Stimulated activated CD8-positive, alpha-beta memory T cell treated with anti-CD3 and anti-CD28 coated beads, Interleukin-7, amount 100 ng/mL, for 24 hours (primary cell): ENCODE data around the gene LASP1NB.
"Not testable (repeated sequence)": the region's sequence is repeated elsewhere in the genome, so short reads cannot be mapped to it uniquely, and the experiment has no call there.

Source experiments
- DNase-seq: peaks from one replicate; pipeline ENCODE4 v3.0.0-alpha.2; 2020; ENCODE audit warnings: low read depth

Gene LASP1NB

DNA sequence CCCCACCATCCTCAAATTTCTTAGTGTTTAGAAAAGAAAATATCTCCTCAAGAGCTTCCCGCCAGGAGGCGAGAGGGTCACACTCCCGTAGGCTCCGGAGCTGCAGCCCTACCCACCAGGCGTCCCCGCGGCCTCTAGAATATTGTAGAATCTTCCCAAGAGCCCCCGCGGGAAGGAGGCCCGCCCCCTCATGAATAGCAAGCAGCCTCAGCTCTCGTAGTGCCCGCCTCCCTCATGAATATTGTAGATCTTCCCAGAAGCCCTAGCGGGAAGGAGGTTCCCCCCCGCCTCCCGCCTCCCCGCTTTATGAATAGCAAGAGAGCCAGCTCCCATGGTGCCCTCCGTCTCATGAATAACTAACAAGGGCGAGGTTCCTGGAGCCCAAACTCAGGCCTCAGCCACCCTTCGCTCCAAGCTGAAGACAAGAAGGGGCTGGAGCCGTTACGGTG is 41.9 kb downstream of the LASP1NB start, which contains the start of gene FBXO47:
Gene FBXO47, minus strand, starts transcription at position 114 of the 449 bp plus-strand sequence. CDS start 4,378 bp downstream, outside the sequence.
- DNase-seq = peak; percentile 56

DNA sequence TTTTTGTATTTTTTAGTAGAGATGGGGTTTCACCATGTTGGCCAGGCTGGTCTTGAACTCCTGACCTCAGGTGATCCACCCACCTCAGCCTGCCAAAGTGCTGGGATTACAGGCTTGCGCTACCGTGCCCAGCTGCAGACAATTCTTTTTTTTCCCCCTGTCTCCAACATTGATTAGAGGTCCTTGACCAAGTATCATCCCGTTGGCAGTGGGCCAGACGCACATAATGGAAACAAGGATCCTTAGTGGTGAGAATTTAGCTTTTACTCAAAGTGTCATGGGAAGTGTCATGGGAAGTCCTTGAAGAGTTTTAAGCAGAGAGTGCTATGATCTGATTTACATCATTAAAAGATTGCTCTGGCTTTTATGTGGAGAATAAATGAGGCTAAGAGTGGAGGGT is 43.9 kb downstream of the LASP1NB start:
- no peak for DNase-seq

DNA sequence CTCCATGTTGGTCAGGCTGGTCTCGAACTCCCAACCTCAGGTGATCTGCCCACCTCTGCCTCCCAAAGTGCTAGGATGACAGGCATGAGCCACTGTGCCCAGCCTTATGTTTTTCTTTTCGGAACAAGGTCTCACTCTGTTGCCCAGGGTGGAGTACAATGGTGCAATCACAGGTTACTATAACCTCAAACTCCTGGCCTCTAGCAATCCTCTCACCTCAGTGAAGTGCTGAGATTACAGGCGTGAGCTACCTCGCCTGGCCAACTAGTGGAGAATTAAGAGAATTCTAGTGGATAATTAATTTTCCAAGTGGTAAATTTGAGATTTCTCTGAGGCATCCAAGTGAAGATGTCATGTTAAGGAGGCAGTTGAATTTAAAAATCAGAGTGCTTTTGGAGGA is 44.7 kb downstream of the LASP1NB start:
- DNase-seq = no peak

DNA sequence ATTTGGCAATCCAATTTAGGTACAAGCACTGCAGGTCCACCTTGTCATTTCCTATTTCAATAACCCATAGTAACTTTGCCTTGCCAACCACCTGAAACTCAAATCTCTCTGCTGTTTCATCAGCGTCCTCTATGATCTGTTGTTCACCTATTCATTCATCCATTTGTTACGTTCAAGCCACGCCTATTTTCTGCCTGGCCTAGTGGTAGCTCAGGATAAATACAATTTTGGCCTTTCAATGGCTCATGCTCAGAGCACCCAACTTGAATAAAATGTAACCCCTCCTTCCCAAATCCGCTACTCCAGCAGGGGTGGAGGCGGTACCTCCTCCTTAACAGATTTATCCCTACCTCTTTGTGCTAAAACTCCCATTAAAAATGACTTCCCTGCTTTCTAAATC is 45.4 kb downstream of the LASP1NB start:
- no peak for DNase-seq

DNA sequence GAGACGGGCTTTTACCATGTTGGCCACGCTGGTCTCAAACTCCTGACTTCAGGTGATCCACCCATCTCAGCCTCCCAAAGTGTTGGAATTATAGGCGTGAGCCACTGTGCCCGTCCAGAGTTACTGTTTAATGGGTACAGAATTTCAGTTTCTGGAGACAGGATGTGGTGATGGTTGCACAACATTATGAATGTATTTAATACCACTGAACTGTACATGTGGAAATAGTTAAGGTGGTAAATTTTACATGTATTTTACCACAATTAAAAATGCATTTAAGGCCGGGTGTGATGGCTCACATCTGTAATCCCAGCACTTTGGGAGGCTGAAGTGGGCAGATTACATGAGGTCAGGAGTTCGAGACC is 50.8 kb downstream of the LASP1NB start:
- DNase-seq = not testable (repeated sequence)

DNA sequence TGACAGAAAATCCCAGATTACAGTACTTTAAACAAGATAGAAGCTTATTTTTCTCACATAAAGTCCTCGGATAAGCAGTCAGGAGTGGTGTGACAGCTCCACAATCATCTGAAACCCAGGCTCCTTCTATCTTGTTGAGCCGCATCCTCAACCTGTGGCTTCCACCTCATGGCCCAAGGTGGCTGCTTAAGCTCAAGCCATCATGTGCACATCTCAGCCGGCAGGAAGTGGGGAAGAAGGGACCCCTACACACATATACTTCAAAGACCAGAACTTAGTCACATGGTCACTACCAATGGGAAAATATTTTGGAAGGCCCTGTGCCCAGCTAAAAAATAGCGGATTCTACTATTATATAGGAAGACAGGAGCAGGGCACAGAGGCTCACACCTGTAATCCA is 52.8 kb downstream of the LASP1NB start:
- DNase-seq = no peak
